Skin epidermis (tissue), 12 donors: ENCODE data around the gene LPP.
A peak's percentile ranks its signal among the peaks of the same experiment; 100 is the strongest.
"Not testable (repeated sequence)": the region's sequence is repeated elsewhere in the genome, so short reads cannot be mapped to it uniquely, and the experiment has no call there.

ENCODE experiments used
- H3K27ac ChIP-seq, 21 experiments: fragments of 200-600 bp; sonication (generic) in 11 of 21; one replicate each; pipeline ENCODE4 v1.5.0; 2020; ENCODE audit warnings: mild to moderate bottlenecking in 3 of 21, inconsistent platforms in 2 of 21, moderate library complexity in 2 of 21
- H3K4me3 ChIP-seq, 7 experiments: fragments of 200-600 bp; sonication (generic) in 2 of 7; one replicate each; pipeline ENCODE4 v1.5.0; 2020; ENCODE audit warnings: inconsistent platforms in 2 of 7, mild to moderate bottlenecking in 2 of 7, moderate library complexity in 1 of 7

LPP gene

GRCh38 chr3:188154014-188154808 lies at the start of gene LPP:
Gene LPP (plus strand): TSS chr3:188154157. CDS start chr3:188406121, 251,964 bp downstream.
- H3K4me3 ChIP-seq, result peak within 1 kb of the TSS; percentile 76 to 95 (median 84)

GRCh38 chr3:188106006-188106405 lies 48.0 kb upstream of the LPP start:
- H3K4me3 ChIP-seq, result no peak overlapping the region
- no peak overlapping the region for H3K27ac ChIP-seq

More at GRCh38 chr3:188154014-188154808, at the start of gene LPP:
- H3K27ac ChIP-seq, result peak within 1 kb of the TSS; percentile 72 to 98 (median 93)

- H3K27ac ChIP-seq, result no peak overlapping the region
These were observed 47.5 kb upstream of the LPP start for GRCh38 chr3:188106454-188106853.

GRCh38 chr3:188106887-188107830 lies 46.8 kb upstream of the LPP start:
- no peak overlapping the region for H3K27ac ChIP-seq
- no peak overlapping the region for H3K4me3 ChIP-seq

More at GRCh38 chr3:188106454-188106853, 47.5 kb upstream of the LPP start:
- H3K4me3 ChIP-seq, result no peak overlapping the region

- no peak overlapping the region for H3K4me3 ChIP-seq
- H3K27ac ChIP-seq, result no peak overlapping the region
These were observed 45.1 kb upstream of the LPP start for GRCh38 chr3:188108703-188109412.

GRCh38 chr3:188111002-188111584 lies 42.9 kb upstream of the LPP start:
- H3K27ac ChIP-seq, result no peak overlapping the region
- H3K4me3 ChIP-seq, result no peak overlapping the region

GRCh38 chr3:188113756-188114155 lies 40.2 kb upstream of the LPP start:
- no peak overlapping the region for H3K27ac ChIP-seq
- no peak overlapping the region for H3K4me3 ChIP-seq

GRCh38 chr3:188119846-188120245 lies 34.1 kb upstream of the LPP start:
- Histone ChIP-seq H3K27ac (no peak overlapping the region), H3K4me3 (no peak overlapping the region)

- Histone ChIP-seq H3K27ac (no peak overlapping the region), H3K4me3 (no peak overlapping the region)
These were observed 31.3 kb upstream of the LPP start for GRCh38 chr3:188122571-188123169.

GRCh38 chr3:188123170-188123905 lies 30.6 kb upstream of the LPP start:
- no peak overlapping the region for H3K27ac ChIP-seq
- no peak overlapping the region for H3K4me3 ChIP-seq

- H3K27ac ChIP-seq, result no peak overlapping the region
These were observed 29.8 kb upstream of the LPP start for GRCh38 chr3:188124184-188124583.

GRCh38 chr3:188125076-188125475 lies 28.9 kb upstream of the LPP start:
- no peak overlapping the region for H3K4me3 ChIP-seq
- H3K27ac ChIP-seq, result no peak overlapping the region

More at GRCh38 chr3:188124184-188124583, 29.8 kb upstream of the LPP start:
- H3K4me3 ChIP-seq, result no peak overlapping the region

GRCh38 chr3:188126276-188126675 lies 27.7 kb upstream of the LPP start:
- Histone ChIP-seq H3K4me3 (no peak overlapping the region), H3K27ac (no peak overlapping the region)

GRCh38 chr3:188126934-188127333 lies 27.0 kb upstream of the LPP start:
- H3K4me3 ChIP-seq, result no peak overlapping the region
- no peak overlapping the region for H3K27ac ChIP-seq

- no peak overlapping the region for H3K27ac ChIP-seq
- no peak overlapping the region for H3K4me3 ChIP-seq
These were observed 25.1 kb upstream of the LPP start for GRCh38 chr3:188128905-188129304.

- not testable (repeated sequence) for H3K27ac ChIP-seq, H3K4me3 ChIP-seq
These were observed 22.9 kb upstream of the LPP start for GRCh38 chr3:188131023-188131422.

- no peak overlapping the region for H3K4me3 ChIP-seq
- H3K27ac ChIP-seq, result no peak overlapping the region
These were observed 20.7 kb upstream of the LPP start for GRCh38 chr3:188133219-188133618.

- no peak overlapping the region for H3K27ac ChIP-seq
- H3K4me3 ChIP-seq, result no peak overlapping the region
These were observed 20.3 kb upstream of the LPP start for GRCh38 chr3:188133646-188134045.

- Histone ChIP-seq H3K4me3 (no peak overlapping the region), H3K27ac (no peak overlapping the region)
These were observed 19.9 kb upstream of the LPP start for GRCh38 chr3:188134079-188134478.
